ENCODE results near the gene DRAM2.

GRCh38 chr1:111172463-111172862 is 32.6 kb upstream of the DRAM2 start:
- TF ChIP-seq EZH2 (IDR thresholded peaks at IDR 0.05; ENCODE audit: borderline replicate concordance, low read length) (no peak), CTCF (IDR thresholded peaks at IDR 0.05; ENCODE audit: low read length) (no peak)

Measured in OCI-LY1 (cell line).